Activated gamma-delta T cell (primary cell): ENCODE results near the gene HELQ.
"Not testable (repeated sequence)": the region's sequence is repeated elsewhere in the genome, so short reads cannot be mapped to it uniquely, and the experiment has no call there.

Experiments used
- DNase-seq: peaks from one replicate; lab custom pipeline; 2025; lab: John Stamatoyannopoulos, UW
- total RNA-seq, 2 donors: gene quantifications; one replicate each; lab custom pipeline; 2026; lab: John Stamatoyannopoulos, UW

Gene HELQ
- total RNA-seq: 58.3 to 69.1 reads per million in 2 donors

GRCh38 chr4:83455281-83456183, at the start of gene HELQ, which contains the start of gene MRPS18C:
HELQ (minus strand) TSS chr4:83455823; CDS start chr4:83455693, 130 bp downstream.
MRPS18C (plus strand) TSS chr4:83456058; CDS start chr4:83456078, 20 bp downstream.
- DNase-seq: peak; percentile 48

GRCh38 chr4:83504996-83505395, 49.4 kb upstream of the HELQ start:
- DNase-seq: no peak

GRCh38 chr4:83504503-83504902, 48.9 kb upstream of the HELQ start:
- DNase-seq: no peak

GRCh38 chr4:83503974-83504373, 48.4 kb upstream of the HELQ start:
- no peak for DNase-seq

GRCh38 chr4:83501671-83502070, 46.0 kb upstream of the HELQ start:
- DNase-seq: not testable (repeated sequence)

GRCh38 chr4:83498187-83498586, 42.6 kb upstream of the HELQ start:
- no peak for DNase-seq

GRCh38 chr4:83496085-83496917, 40.7 kb upstream of the HELQ start:
- not testable (repeated sequence) for DNase-seq

GRCh38 chr4:83490876-83491450, 35.3 kb upstream of the HELQ start:
- no peak for DNase-seq

GRCh38 chr4:83489711-83490326, 34.2 kb upstream of the HELQ start:
- DNase-seq: no peak

- no peak for DNase-seq
Measured at GRCh38 chr4:83486457-83487129, 31.0 kb upstream of the HELQ start.

- DNase-seq: peak; percentile 92
Measured at GRCh38 chr4:83484500-83485461, 29.2 kb upstream of the HELQ start, which contains the start of gene ABRAXAS1. ABRAXAS1 (minus strand) TSS chr4:83485100; CDS start chr4:83485072, 28 bp downstream.

GRCh38 chr4:83473966-83474365, 18.3 kb upstream of the HELQ start:
- no peak for DNase-seq

- no peak for DNase-seq
Measured at GRCh38 chr4:83473423-83473822, 17.8 kb upstream of the HELQ start.

- no peak for DNase-seq
Measured at GRCh38 chr4:83456184-83456501, 520 bp upstream of the HELQ start.

- DNase-seq: no peak
Measured at GRCh38 chr4:83454686-83455085, 937 bp downstream of the HELQ start.

GRCh38 chr4:83449009-83449408, 6.6 kb downstream of the HELQ start:
- no peak for DNase-seq

GRCh38 chr4:83440899-83441298, 14.7 kb downstream of the HELQ start:
- no peak for DNase-seq

GRCh38 chr4:83440148-83440814, 15.3 kb downstream of the HELQ start:
- DNase-seq: no peak

- DNase-seq: no peak
Measured at GRCh38 chr4:83438719-83439118, 16.9 kb downstream of the HELQ start.
